NCI-H69 (cell line): Measurements from ENCODE around the gene GRM8.
"Not testable (repeated sequence)": the region's sequence is repeated elsewhere in the genome, so short reads cannot be mapped to it uniquely, and the experiment has no call there.

ENCODE experiments used
- DNase-seq: peaks from one replicate; lab custom pipeline; 2025; lab: John Stamatoyannopoulos, UW

The GRM8 gene

GRCh38 chr7:126908564-126908963, 344.2 kb downstream of the GRM8 start:
- DNase-seq, result not testable (repeated sequence)

GRCh38 chr7:126907657-126908056, 345.1 kb downstream of the GRM8 start:
- not testable (repeated sequence) for DNase-seq

- not testable (repeated sequence) for DNase-seq
These were observed 347.5 kb downstream of the GRM8 start for GRCh38 chr7:126905255-126905654.

- DNase-seq, result not testable (repeated sequence)
These were observed 351.5 kb downstream of the GRM8 start for GRCh38 chr7:126901041-126901765.

GRCh38 chr7:126887980-126888379, 364.8 kb downstream of the GRM8 start:
- DNase-seq, result peak; percentile 91

- DNase-seq, result peak; percentile 75
These were observed 365.2 kb downstream of the GRM8 start for GRCh38 chr7:126887560-126887959.

- peak; percentile 82 for DNase-seq
These were observed 370.0 kb downstream of the GRM8 start for GRCh38 chr7:126882730-126883129.

GRCh38 chr7:126881908-126882307, 370.8 kb downstream of the GRM8 start:
- DNase-seq, result peak; percentile 62

GRCh38 chr7:126881315-126881714, 371.4 kb downstream of the GRM8 start:
- DNase-seq, result no peak

- DNase-seq, result not testable (repeated sequence)
These were observed 376.2 kb downstream of the GRM8 start for GRCh38 chr7:126876536-126876935.

GRCh38 chr7:126856691-126857291, 395.9 kb downstream of the GRM8 start:
- peak; percentile 57 for DNase-seq

GRCh38 chr7:126845331-126845730, 407.4 kb downstream of the GRM8 start:
- DNase-seq, result no peak

GRCh38 chr7:126843883-126844282, 408.9 kb downstream of the GRM8 start:
- DNase-seq, result no peak

- peak; percentile 60 for DNase-seq
These were observed 409.4 kb downstream of the GRM8 start for GRCh38 chr7:126843336-126843735.

GRCh38 chr7:126842451-126842850, 410.3 kb downstream of the GRM8 start:
- no peak for DNase-seq

- DNase-seq, result peak; percentile 85
These were observed 411.9 kb downstream of the GRM8 start for GRCh38 chr7:126840869-126841268.

- no peak for DNase-seq
These were observed 413.1 kb downstream of the GRM8 start for GRCh38 chr7:126839624-126840023.

GRCh38 chr7:126838194-126838593, 414.5 kb downstream of the GRM8 start:
- no peak for DNase-seq

GRCh38 chr7:126831241-126831640, 421.5 kb downstream of the GRM8 start:
- not testable (repeated sequence) for DNase-seq

- no peak for DNase-seq
These were observed 431.8 kb downstream of the GRM8 start for GRCh38 chr7:126820925-126821324.

GRCh38 chr7:126819197-126819484, 433.6 kb downstream of the GRM8 start:
- DNase-seq, result no peak

- no peak for DNase-seq
These were observed 434.1 kb downstream of the GRM8 start for GRCh38 chr7:126818393-126819196.

GRCh38 chr7:126809188-126809587, 443.6 kb downstream of the GRM8 start:
- DNase-seq, result no peak
